ENCODE measurements around the gene PEAR1.
"Not testable (repeated sequence)": the region's sequence is repeated elsewhere in the genome, so short reads cannot be mapped to it uniquely, and the experiment has no call there.

Gene PEAR1

DNA sequence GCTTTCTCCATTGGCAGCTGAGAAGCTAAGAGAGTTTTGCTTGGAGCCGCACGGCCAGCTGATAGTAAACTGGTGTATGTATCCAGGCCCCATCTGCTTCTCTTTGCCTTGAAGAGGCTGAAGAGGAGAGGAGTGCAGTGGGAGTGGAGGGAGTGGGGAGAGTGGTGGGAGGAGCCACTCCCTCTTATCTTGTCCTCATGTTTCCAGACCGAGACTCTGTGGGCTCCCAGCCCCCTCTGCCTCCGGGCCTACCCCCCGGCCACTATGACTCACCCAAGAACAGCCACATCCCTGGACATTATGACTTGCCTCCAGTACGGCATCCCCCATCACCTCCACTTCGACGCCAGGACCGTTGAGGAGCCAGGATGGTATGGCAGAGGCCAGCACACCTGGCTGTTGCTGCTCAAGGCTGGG, 20.9 kb downstream of the PEAR1 start:
- no peak for DNase-seq (ENCODE audit: low read depth in 1 of 2, low spot score in 1 of 2)

- peak; percentile 41 to 46 for DNase-seq (ENCODE audit: low read depth in 1 of 2, low spot score in 1 of 2)
These were observed 26.9 kb downstream of the PEAR1 start, which contains the start of gene LRRC71 for GRCh38 chr1:156920233-156921052. TSS of gene LRRC71 (plus strand) at chr1:156920632. CDS start at chr1:156920804, 172 bp downstream.

DNA sequence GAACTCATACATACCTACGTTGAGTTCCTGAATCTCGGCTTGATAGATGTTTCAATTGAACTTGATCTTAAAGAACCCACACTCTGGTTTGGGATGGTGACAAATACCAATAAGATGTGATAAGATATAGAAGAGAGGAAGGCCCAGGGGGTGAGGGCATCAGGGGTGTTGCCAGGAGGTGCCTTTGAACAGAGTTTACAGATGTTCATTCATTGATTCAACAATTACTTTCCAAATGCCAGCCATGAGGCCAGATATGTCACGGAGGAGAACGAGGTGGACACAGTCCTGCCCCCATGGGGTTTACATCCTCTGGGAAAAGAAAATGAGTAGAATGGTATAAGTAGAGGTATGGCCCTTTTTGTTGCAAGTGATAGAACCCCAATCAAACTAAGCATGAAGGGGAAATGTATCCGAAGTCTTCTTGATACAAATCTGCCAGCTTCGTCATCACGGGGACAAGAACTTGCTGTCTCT, 27.6 kb downstream of the PEAR1 start:
- DNase-seq (ENCODE audit: low read depth in 1 of 2, low spot score in 1 of 2): no peak

DNA sequence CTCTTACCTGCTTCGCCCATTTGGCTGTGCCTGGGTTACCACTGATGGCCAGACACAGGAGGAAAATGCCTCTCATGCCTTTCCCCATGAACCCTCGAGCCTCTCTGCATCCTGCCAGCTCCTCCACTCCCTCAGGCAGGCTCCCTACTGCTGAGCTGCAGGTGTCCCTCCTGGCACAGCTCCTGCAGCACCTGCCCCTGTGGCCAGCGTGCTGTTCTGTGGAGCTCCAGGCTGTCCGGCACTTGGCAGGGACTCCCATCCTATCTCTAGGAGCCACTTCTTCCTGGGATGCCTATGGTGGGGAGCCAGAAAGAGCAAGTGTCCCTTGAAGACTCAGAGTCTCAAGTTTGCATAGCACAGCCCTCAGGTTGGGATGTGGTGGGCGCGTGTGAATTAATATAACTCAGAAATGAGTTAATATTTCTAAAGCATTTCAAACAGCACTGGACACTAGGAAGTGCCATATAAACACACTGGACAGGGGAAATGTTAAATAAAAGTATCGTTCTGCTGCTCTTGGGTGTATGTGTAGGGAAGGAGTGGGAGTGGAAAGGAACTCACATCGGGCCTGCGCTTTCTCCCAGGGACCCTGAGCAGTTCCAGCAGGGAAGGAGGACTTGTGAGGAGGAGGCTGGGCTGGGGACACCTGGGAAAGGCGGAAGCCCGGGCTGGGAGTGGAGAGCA, 29.6 kb downstream of the PEAR1 start:
- no peak for DNase-seq (ENCODE audit: low read depth in 1 of 2, low spot score in 1 of 2)

DNA sequence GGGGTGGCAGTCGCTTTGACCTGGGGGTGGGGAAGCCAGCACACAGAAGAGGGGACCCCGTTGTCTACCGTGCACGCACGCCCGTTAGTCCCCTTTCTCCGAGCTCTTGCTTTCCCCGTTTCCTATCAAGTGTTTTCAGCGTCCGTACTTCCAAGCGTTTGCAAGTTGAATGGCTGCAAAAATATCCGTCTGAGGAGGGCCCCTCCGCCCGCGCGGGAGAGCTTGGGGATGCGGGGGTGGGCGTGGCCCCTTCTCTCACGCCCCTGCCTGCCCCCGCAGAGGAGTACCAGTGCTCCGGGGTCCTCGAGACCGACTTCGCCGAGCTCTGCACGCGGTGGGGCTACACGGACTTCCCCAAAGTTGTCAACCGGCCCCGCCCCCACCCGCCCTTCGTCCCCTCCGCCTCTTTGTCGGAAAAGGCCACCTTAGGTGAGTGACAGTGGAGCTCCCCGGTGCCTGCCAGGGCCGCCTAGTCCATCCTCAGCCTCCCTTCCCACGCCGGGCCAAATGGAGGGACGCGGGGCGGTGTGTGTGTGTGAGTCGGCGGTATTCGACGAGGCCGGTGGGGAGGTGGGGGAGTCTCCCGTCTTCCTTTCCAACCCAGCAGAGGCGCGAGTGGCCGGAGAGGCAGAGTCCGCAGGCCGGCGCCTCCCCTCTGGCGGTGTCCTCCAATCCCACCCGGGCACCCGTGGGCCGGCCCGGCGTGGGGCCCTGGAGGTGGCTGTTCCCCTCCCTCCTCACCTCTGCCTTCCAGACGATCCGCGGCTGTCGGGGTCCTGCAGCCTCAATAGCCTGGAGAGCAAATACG, 30.4 kb downstream of the PEAR1 start:
- no peak for DNase-seq (ENCODE audit: low read depth in 1 of 2, low spot score in 1 of 2)

GRCh38 chr1:156924478-156925153, 31.1 kb downstream of the PEAR1 start:
- no peak for DNase-seq (ENCODE audit: low read depth in 1 of 2, low spot score in 1 of 2)

GRCh38 chr1:156925154-156926010, 31.9 kb downstream of the PEAR1 start:
- no peak for DNase-seq (ENCODE audit: low read depth in 1 of 2, low spot score in 1 of 2)

DNA sequence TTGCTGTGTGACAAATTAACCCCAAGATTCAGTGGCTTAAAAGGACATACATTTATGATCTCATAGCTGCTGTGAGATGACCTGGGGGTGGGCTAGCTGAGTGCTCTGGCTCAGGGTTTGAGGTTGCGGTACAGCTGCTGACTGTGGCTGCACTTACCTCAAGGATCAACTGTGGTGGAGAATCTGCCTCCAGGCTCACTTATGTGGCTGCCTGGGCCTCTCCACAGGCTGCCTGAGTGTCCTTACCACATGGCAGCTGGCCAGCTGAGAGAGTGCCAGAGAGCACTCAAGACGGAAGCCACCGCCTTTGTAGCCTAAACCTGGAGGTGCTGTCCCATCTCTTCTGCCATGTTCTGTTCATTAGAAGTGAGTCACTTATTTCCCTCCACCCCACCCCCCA, 32.7 kb downstream of the PEAR1 start:
- no peak for DNase-seq (ENCODE audit: low read depth in 1 of 2, low spot score in 1 of 2)

DNA sequence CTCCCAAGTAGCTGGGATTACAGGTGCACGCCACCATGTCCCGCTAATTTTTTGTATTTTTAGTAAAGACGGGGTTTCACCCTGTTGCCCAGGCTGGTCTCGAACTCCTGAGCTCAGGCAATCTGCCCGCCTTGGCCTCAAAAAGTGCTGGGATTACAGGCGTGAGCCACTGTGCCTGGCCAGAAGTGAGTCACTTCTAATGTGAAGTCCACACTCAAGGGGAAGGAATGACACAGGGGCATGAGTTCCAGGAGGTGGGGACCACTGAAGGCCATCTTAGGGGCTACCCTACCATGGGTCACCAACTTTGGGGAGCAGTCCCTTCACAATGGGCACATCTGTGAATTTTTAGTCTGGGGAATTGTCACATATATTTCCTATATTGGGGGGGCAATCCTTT, 33.2 kb downstream of the PEAR1 start:
- not testable (repeated sequence) for DNase-seq (ENCODE audit: low read depth in 1 of 2, low spot score in 1 of 2)

DNA sequence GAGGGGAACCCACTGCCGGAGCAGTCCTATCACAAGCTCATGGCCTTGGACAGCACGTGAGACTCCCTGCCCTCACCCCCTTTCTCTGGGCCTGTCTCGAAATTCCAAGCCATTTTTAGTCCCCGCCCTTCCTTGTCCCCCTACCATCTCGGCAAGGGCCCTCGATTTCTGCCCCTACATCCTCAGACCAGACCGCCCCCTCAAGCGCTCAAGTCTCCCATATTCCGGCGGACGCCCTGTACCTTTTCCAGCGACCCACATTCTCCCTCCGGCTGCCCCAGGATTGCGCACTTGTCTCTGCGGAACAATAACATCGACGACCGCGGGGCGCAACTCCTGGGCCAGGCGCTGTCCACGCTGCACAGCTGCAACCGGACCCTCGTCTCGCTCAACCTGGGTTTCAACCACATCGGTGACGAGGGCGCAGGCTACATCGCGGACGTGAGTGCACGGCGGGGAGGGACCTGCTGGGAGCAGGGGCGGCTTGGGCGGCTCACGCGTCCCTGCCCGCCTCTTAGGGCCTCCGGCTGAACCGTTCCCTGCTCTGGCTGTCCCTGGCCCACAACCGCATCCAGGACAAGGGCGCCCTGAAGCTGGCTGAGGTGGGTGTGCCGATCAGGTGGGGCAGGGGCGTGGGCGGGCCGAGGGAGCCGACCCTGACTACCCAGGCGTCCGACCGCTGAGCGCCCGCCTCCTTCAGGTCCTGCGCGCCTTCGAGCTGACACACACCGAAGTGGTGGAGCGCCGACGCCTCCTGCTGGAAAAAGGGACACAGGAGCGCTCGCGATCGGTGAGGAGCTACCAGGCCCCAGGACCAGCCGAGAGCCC, 33.9 kb downstream of the PEAR1 start:
- DNase-seq (ENCODE audit: low read depth in 1 of 2, low spot score in 1 of 2): peak; percentile 49 to 52

GRCh38 chr1:156928043-156928602, 34.6 kb downstream of the PEAR1 start:
- DNase-seq (ENCODE audit: low read depth in 1 of 2, low spot score in 1 of 2): no peak

DNA sequence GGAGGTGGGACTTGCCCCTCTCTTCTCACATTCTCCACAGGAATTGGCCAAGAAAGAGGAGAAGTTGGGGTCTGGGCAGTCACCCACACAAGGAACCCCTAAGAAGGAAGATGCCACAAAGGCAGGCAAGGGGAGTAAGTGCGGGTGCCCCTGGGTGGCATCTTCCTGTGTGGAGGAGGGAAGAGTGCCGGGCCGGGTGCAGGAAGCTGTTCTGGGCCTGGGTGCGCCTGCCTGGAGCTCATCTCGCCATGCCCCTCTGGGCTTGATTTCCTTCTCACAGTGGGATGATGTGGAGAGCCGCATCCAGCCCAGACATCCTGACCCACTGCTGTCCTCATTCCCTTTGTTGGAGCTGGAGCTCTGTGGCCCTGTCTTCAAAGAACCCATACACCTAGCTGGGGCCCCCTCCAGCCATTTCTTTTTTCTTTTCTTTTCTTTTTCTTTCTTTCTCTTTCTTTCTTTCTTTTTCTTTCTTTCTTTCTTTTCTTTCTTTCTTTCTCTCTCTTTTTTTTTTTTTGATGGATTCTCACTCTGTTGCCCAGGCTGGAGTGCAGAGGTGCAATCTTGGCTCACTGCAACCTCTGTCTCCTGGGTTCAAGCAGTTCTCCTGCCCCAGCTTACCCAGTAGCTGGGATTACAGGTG, 36.2 kb downstream of the PEAR1 start:
- no peak for DNase-seq (ENCODE audit: low read depth in 1 of 2, low spot score in 1 of 2)

DNA sequence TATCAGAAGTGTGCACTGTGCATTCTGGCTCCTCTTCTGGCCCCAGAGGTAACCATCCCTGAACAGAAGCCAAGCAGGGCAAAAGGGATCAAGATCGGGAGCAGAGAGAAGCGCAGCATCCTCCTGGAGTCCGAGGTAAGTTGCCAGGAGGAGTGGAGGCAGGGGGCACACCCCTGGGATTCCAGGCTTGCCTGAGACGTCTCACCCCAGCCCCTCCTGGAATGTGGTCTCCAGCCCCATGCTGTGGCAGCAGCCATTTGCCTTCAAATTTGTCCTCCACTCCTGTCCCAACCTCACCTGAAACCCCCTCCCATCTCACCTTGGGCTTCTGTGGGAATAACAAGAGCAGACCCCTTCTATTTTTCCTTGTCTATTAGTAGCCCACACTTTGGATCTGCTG, 37.0 kb downstream of the PEAR1 start:
- no peak for DNase-seq (ENCODE audit: low read depth in 1 of 2, low spot score in 1 of 2)

DNA sequence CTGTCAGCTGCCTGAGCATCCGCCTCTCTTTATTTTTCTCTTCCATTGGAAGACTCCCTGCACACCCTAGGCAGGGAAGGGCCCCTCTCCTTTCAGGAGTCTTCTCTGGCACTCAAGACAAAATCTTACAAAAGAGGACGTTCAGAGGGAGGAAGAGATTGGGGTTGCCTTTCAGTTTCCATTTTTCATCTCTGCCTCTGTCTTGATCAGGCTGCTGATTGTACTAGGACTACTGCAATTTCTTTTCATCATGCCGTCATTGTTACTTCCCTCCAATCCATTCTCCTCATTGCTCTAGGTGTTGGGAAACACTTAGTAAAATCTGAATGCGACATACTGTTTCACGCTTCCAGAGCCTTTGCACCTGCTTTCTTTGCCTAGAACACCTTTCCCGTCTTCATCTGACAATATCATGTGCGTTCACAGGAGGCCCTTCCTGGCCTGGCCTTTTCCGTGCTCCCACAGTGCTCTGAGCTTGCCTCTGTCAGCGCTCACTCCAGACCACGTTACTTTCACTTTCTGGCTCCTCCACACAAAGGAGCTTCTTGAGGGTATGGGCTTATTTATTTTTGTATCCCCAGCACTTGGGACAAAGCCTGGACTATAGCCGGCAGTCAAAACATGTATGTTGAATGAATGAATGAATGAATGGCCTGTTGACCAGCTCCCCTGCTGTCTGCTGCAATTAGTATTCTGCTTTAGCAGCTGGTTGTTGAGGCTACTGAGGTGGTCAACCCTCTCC, 37.9 kb downstream of the PEAR1 start:
- no peak for DNase-seq (ENCODE audit: low read depth in 1 of 2, low spot score in 1 of 2)

DNA sequence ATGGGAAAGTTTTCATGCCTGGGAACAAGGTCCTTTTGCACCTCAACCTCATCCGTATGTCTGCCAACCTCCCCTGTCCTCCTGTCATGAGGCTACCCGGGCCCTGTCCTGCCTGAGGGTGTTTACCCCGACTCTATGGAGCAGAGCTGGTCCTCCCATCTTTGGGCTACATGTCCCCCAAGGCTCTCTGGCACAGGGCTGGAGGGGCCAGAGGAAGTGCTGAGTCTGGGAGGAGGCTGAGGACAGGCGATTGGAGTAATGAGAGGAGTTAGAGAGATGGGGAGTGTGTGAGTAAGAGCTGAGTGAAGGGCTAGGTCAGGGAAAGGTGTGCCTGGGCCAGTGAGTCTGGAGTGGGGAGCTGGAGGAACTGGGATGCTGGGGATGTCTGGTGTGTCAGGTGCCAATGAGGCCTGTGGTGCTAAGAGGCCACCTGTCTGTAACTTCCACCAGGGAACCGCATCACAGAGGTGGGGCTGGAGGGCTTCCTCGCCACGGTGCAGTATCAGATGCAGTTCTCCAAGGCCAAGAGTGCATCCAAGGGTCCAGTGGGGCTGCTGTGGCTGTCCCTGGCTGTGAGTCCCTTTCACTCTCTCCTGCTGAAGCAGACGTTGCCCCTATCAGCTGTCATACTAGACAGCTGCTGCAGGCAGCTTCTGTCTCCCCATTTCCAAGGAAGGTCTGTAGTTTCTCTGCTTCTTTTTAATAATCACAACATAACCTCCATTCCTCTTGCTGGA, 38.6 kb downstream of the PEAR1 start:
- DNase-seq (ENCODE audit: low read depth in 1 of 2, low spot score in 1 of 2): no peak

GRCh38 chr1:156933136-156933535, 39.6 kb downstream of the PEAR1 start:
- DNase-seq (ENCODE audit: low read depth in 1 of 2, low spot score in 1 of 2): no peak

All from activated CD4-positive, alpha-beta T cell treated with anti-CD3 and anti-CD28 coated beads, Interleukin-2, amount 50 U/mL, for 24 hours (primary cell).